GM15510 (cell line): ENCODE results near the gene KIAA0753.

Source experiments
- POLR2A ChIP-seq: IDR thresholded peaks from 3 replicates; pipeline ENCODE4 v1.6.1; 2011; ENCODE audit warnings: borderline replicate concordance; ENCODE audit not compliant: insufficient read length; ENCODE audit errors: extremely low read depth

KIAA0753 gene

DNA sequence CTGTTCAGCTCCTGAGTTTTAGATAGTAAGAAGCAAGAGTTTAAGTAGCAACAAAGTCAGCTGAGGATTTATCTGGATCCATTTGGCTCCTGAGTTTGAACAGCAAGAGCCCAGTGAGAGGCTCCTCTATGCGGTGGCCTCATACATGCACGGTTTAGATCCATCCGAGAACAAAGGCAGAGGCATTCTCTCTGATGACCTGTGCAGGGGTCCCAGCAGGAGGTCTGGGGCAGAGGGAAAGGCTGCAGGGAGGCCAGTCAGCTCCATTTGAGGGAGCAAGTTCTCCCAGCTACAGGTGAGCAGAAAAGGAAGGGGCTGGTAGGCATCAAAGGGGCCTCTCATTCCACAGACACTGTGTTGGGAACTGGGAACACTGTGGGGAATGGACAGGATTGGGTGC lies 100.6 kb downstream of the KIAA0753 start:
- TF ChIP-seq POLR2A = no peak

- TF ChIP-seq POLR2A = no peak
These were observed 103.9 kb downstream of the KIAA0753 start for GRCh38 chr17:6536566-6537065.

DNA sequence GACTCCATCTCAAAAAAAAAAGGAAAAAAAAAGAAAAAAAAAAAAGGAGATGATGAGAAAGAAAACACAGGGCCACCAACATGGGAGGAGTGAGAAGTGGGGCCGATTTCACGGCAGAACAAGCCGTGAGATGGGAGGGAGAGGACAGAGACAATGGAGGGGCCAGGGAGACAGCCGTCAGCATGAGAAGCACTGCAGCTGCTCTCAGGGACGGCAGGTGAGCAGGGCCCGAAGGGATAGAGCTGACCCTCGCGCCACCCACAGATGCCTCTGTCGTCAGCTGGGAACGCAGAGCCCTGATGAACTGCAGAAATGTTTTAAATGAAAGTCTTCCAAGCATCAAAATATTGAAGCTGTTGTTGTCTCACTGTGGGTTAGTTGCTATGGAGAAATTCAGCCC lies 104.5 kb downstream of the KIAA0753 start:
- no peak for TF ChIP-seq POLR2A

DNA sequence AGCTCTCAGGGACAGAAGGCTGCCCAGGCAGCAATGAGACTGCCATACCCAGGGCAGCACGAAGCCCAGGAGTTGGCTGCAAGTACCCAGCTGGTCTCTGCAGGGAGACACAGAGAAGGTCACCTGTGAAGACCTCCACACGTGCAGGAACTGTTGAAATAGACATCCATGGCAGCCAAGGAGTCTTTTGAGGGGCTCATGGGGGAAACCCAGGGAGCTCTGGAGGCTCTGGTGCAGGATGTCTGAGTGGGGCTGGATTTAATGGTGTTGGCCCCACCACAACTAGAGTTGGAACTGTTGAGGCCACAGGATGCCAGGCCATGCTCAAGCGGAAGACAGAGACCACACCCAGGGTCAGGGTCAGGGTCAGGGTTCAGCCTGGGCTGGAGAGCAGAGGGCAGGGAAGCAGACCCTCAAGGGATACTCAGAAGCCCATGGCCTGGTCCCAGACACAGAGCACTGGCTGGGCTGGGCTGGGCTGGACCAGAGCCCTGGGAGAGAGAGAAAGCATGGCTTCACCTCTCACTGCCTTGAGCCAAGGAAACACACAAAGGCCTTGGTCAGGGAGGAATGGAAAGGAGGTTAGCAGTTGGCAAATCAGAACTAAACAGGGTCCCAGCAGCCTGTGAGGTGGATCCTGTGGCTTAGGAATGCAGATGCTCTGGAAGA lies 105.5 kb downstream of the KIAA0753 start:
- no peak for TF ChIP-seq POLR2A

GRCh38 chr17:6532441-6532885 lies 108.0 kb downstream of the KIAA0753 start:
- no peak for TF ChIP-seq POLR2A

- TF ChIP-seq POLR2A = no peak
These were observed 108.9 kb downstream of the KIAA0753 start for GRCh38 chr17:6531575-6531974.

DNA sequence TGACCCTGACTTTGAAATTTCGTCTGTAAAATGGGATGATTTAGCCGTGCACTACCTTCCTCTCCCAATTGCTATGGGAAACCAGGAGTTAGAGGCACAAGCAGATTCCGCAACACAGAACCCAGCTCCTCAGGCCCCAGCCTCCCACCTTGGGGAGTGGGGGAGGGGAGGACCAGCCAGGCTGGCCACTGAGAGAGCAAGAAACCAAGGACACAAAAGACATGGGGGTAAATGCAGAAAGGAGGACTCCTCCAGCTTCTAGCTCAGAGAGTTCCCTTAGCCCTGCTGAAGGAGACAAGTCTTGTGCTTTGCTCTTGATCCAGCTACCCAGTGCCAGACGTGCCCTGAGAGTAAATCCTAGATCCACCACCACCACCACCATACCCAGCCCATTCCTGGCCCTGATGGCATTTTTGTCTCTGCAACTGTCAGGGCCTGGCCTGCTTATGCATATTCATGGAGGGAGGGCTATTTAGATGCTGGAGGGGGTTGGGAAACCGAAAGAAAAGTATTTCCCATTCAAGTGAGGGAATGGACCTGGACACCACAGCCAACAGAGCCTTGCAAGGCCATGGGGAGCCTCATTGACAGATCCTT lies 110.1 kb downstream of the KIAA0753 start:
- TF ChIP-seq POLR2A = no peak

GRCh38 chr17:6528557-6528956 lies 112.0 kb downstream of the KIAA0753 start:
- no peak for TF ChIP-seq POLR2A
